T-helper 2 cell (primary cell): ENCODE results near the gene SPTB.
"Not testable (repeated sequence)": the region's sequence is repeated elsewhere in the genome, so short reads cannot be mapped to it uniquely, and the experiment has no call there.

Source experiments
- DNase-seq, 5 experiments: peaks; one replicate each; pipeline versions ENCODE4 v3.0.0 to v3.0.0-alpha.2; 2012 to 2022

Gene SPTB

DNA sequence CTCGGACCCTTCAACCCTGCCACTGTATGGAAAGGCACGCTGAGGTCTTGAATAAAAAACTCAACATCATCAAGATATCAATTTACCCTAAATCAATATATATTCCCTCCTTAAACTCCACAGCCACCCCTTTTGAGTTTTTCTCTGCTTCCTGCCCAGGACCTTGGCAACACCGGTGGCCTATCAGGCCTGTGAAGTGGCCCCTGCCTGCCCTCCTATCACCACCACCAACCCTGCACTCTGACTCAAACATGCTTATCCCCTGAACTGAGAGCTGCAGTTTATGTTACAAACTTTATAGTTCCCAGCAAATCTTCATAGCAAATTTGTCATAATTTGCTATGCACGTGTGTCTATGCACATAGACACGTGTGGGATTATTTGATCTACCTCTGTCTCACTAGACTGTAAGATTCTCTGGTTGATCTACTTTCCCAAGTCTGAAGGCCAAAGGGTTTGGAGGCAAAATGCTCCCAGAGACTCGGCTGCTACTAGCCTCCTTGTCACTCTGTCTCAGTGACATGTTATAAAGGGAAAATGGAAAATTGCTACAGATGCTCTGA lies 63.4 kb downstream of the SPTB start:
- DNase-seq = no peak

- no peak for DNase-seq
Observed at GRCh38 chr14:64815257-64815656, 64.5 kb downstream of the SPTB start.

DNA sequence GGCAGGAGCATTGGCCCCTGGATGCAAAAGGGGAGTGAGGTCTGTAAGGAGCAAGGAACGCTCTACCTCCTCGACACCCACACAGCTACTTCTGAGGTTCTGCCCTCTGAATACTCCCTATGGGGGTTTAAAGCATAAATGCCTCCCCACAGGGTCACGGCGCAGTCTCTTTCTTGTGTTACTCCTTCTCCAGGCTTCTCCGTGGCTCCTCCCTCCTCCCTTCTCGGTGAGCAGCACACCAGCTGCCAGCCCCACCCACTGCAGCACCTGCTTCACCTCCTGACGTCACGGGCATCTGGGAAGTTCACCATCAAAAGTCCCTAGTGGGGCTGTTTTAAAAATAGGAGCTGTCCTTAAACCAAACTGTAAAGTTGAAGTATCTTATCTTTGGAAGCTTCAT lies 67.3 kb downstream of the SPTB start:
- peak in 2 of 5 experiments; percentile 17 to 35 for DNase-seq

DNA sequence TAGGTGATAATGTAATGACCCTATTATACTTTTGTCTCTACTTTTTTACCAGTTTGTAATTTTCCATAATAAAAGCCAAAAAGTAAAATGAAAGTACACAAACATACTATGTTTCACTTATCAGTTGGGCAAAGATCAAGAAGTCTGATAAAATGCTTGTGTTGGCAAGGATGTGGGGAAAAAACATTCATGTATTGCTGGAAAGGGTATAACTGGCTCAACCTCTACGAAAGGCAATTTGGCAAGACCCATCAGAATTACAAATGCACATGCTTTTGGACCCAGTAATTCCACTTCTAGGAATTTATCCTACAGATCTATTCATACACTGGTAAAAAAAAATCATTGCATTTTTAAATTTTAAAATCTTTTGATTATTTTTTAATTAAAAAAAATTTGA lies 68.0 kb downstream of the SPTB start:
- no peak for DNase-seq

DNA sequence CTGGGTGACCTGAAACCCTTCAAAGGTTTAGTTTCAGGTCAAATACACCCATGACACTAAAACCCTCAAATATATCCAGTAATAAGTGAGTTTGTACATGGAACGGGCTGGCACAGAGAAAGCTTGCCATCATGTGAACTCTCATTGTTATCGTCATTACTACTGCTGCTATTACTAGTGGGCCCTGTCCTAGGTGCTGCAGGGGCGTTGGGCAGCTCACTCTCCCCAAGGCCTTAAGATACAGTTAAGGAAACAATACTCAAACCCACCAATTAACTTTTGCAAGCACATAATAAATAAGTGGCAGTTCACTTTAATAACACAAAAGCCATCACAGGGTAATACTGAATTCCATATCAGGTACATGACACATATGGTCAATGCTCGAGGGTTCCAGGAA lies 71.3 kb downstream of the SPTB start:
- DNase-seq = no peak

DNA sequence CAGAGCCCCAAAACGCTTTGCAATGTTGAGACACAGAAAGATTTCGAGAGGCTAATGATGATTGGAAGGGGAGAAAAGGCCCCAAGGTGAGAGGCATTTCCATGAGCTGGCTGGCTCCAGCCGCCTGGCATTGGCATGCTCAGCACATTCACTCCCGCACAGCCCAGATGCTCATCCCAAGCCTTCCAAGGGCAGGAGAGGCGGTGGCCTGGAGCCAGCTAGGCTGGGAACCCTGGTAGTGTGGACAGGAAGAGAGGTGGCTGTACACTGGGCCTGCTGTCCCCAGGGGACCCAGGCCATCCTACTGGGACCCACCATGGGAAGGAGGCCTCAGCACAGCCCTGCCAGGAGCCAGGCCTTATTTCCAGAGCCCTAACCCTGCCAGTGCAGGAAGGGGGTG lies 72.2 kb downstream of the SPTB start:
- DNase-seq = no peak

- no peak for DNase-seq
Observed at GRCh38 chr14:64806862-64807495, 72.7 kb downstream of the SPTB start.

DNA sequence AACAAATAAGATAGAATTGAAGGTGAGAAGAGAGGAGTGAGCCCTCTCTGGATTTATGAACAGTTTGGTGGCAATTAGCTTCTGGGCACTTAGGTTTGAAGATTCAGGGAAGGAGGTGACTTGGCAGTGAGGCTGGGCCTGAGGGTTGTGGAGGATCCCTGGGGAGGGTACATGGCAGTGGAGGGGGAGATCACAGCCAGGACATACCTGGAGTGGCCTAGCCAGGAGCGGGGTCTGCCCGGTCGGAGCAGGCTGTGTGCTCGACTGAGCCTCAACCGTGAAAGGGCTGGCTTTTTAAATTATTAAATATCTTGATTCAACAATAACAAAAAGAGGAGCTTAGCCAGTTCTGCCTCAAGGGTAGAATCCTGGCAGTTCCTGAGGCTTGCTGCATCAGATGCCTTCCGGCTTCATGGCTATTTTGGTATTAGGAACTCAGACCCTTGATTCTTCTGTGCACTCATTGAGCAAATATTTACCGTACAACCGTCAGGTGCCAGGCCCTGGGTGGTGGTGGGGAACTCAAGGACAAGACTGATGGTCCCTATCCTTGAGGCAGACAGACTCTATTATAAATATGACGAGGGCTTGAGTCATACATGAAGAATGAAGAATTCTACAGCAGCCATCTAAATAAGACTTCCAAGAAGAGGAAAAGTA lies 73.4 kb downstream of the SPTB start:
- no peak for DNase-seq

DNA sequence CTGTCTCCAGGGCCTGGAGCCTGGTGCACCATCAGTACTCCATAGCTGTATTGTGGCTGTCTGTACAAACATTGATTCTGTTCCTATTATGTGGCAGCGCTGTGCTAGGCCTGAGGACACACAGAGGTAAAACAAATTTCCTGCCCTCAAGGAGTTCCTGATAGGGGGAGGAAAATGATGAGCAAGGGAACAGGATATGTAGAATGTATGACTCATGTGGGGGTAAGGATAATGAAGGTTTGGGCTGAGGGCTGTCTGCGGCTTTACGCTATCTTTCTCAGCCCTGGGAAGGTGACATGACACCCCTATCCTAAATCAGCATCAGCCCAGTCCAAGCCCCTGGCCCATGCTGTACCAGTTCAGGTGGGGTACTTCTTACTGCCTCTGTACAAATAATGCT lies 74.1 kb downstream of the SPTB start:
- not testable (repeated sequence) for DNase-seq

- DNase-seq = no peak
Observed at GRCh38 chr14:64804754-64805260, 74.9 kb downstream of the SPTB start.

GRCh38 chr14:64801800-64802199 lies 77.9 kb downstream of the SPTB start:
- DNase-seq = no peak

- no peak for DNase-seq
Observed at GRCh38 chr14:64801046-64801445, 78.7 kb downstream of the SPTB start.

GRCh38 chr14:64800000-64800399 lies 79.7 kb downstream of the SPTB start:
- peak in 1 of 5 experiments; percentile 40 for DNase-seq

DNA sequence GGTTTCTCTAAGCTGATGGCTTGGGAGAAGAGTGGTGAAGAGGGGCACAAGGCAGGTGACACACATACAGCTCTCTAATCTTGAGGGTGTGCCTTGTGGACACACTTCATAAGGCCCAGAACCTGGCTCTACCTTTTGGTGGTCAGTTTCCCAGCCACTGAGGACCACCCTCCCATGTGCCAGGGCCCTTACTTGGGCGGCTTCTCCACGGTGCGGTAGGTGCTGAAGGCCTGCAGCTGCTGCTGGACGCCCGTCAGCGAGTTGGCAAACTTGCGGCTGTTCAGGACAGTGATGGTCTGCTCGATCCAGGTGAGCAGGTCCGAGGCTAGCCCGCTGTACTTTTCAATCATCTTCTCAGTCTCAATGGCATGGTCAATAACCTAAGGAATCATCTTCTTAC lies 80.2 kb downstream of the SPTB start:
- DNase-seq = no peak

DNA sequence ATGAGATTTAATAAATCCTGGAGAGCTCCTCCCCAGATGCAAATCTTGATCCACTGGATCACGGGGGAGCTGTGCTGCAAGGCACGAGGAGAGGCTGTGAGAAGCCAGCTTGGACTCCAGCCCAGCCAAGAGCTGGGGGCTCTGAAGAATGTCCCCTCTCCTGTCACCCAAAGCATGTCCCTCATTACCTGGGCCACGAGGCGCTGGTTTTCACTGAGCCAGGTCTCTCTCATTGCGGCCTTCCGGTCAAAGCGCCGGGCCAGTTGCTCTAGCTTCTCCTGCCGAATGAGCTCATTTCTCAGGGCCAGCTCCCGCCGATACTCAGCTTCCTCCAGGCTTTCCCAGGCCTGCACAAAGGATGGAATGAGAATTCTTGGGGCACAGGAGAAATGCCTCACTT lies 83.3 kb downstream of the SPTB start:
- no peak for DNase-seq

DNA sequence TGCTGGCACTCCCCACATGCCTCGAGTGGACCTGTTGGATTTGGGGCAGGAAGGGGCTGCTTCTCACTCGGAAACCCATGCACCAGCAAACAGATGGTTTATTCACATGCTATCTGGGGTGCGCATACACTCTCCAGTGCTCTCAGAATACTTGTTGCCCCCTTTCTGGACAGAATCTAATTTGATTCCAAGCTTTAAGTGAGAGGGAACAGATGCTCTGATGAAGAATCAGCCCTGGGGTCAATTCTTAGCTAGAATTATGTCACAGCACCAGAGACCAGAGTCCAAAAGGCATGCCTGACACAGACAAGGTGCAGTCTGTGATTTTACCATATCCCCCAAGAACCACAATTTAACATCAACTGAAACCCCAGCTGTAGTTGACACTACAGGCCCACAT lies 83.8 kb downstream of the SPTB start:
- no peak for DNase-seq

DNA sequence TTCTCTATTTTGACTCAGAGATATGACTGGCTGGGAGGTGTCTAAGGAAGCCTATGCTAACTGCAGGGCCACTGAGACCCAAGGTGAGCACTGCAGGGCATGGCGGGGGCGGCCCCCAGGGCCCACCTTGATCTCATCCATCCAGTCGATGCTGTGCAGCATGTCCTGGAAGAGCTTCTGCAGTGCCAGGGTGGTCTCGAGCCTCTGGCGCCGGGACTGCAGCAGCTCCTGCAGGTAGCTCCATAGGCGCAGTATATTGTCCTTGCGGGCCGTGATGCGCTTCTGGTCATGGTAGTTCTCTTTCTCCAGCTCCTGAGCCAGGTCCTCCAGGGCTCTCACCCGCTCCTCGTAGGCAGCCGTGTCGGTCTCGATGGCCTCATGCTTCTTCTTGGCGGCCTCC lies 84.5 kb downstream of the SPTB start:
- DNase-seq = no peak

DNA sequence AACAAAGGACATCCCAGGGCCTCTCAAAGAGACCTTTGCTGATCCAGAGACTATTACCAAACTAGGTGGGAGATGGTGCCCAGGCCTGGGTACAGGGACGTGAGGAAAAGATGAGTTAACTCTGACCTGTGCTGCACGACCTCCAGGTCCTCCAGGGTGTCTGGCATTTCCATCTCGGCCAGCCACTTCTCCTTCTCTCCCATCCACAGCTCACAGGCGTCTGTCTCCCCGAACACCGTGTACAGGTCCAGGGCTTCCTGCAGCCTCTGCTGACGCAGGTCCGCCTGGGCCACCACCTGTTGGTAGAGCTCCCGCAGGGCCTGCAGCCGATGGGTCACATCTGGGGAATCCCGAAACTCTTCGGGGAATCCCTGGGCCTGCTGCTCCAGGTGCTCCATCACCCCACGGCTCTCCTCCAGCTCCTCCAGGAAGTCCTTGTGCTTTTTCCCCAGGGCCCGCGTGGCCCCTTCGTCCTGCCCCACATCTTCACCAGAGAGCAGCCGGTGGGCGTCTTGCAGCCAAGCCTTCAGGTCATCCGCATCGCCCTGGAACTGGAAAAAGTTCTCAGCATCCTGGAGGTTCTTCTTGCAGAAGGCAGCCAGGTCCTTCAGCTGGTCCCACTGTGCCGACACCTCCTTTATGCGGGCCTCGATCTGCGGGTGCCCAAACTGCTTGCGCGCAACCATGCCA lies 86.7 kb downstream of the SPTB start:
- no peak for DNase-seq

GRCh38 chr14:64792231-64792630 lies 87.5 kb downstream of the SPTB start:
- DNase-seq = no peak

GRCh38 chr14:64790478-64790877 lies 89.2 kb downstream of the SPTB start:
- DNase-seq = no peak

- DNase-seq = no peak
Observed at GRCh38 chr14:64789696-64790095, 90.0 kb downstream of the SPTB start.

- no peak for DNase-seq
Observed at GRCh38 chr14:64788706-64789105, 91.0 kb downstream of the SPTB start.

GRCh38 chr14:64787619-64788018 lies 92.1 kb downstream of the SPTB start:
- no peak for DNase-seq
